Nucleus accumbens (tissue), 56 donors: ENCODE data around the gene ROR1.
"Not testable (repeated sequence)": the region's sequence is repeated elsewhere in the genome, so short reads cannot be mapped to it uniquely, and the experiment has no call there.

Source experiments
- DNase-seq, 56 donors: peaks; one replicate each; lab custom pipeline; 2025; lab: John Stamatoyannopoulos, UW

The ROR1 gene

GRCh38 chr1:63757334-63757733 lies 16.5 kb upstream of the ROR1 start:
- DNase-seq: no peak

GRCh38 chr1:63758791-63759190 lies 15.0 kb upstream of the ROR1 start:
- DNase-seq: no peak

- DNase-seq: no peak
These were observed 14.0 kb upstream of the ROR1 start for GRCh38 chr1:63759778-63760177.

GRCh38 chr1:63770381-63770780 lies 3.4 kb upstream of the ROR1 start:
- no peak for DNase-seq

GRCh38 chr1:63772201-63772600 lies 1.6 kb upstream of the ROR1 start:
- no peak for DNase-seq

GRCh38 chr1:63772876-63773275 lies 941 bp upstream of the ROR1 start:
- DNase-seq: no peak

- no peak for DNase-seq
These were observed 362 bp upstream of the ROR1 start for GRCh38 chr1:63773496-63773814.

GRCh38 chr1:63774617-63775417 lies 1.0 kb downstream of the ROR1 start:
- DNase-seq: peak in 37 of 56 donors; percentile 3 to 52 (median 25)

- no peak for DNase-seq
These were observed 1.8 kb downstream of the ROR1 start for GRCh38 chr1:63775418-63776127.

- no peak for DNase-seq
These were observed 3.5 kb downstream of the ROR1 start for GRCh38 chr1:63777286-63777685.

- DNase-seq: no peak
These were observed 4.4 kb downstream of the ROR1 start for GRCh38 chr1:63777965-63778880.

GRCh38 chr1:63779338-63780211 lies 5.8 kb downstream of the ROR1 start:
- no peak for DNase-seq

GRCh38 chr1:63780565-63780964 lies 6.7 kb downstream of the ROR1 start:
- no peak for DNase-seq

- DNase-seq: no peak
These were observed 9.2 kb downstream of the ROR1 start for GRCh38 chr1:63782982-63783381.

- no peak for DNase-seq
These were observed 10.3 kb downstream of the ROR1 start for GRCh38 chr1:63784083-63784482.

GRCh38 chr1:63784489-63785390 lies 10.9 kb downstream of the ROR1 start:
- DNase-seq: no peak

GRCh38 chr1:63787270-63787669 lies 13.5 kb downstream of the ROR1 start:
- not testable (repeated sequence) for DNase-seq

- DNase-seq: no peak
These were observed 14.1 kb downstream of the ROR1 start for GRCh38 chr1:63787875-63788274.
